WTC11 (cell line): ENCODE measurements around the gene LPP.

Experiments used
- CREB1 ChIP-seq: sonication (generic); formaldehyde crosslinking; IDR thresholded peaks from 2 replicates; pipeline ENCODE4 v1.8.0; 2023; ENCODE audit warnings: mild to moderate bottlenecking, missing genetic modification reagents
- ZBTB21 ChIP-seq: sonication (generic); formaldehyde crosslinking; IDR thresholded peaks from 2 replicates; pipeline ENCODE4 v1.8.1; 2023; ENCODE audit warnings: mild to moderate bottlenecking, missing genetic modification reagents, borderline replicate concordance
- ZNF396 ChIP-seq: fragments of 250-450 bp; sonication (Bioruptor Pico); IDR thresholded peaks from 2 replicates; pipeline ENCODE4 v1.8.0; 2021; ENCODE audit warnings: mild to moderate bottlenecking, moderate library complexity, borderline replicate concordance
- TF ChIP-seq, protein P1 (sequence below): fragments of 200-600 bp; IDR thresholded peaks from 2 replicates; pipeline ENCODE4 v1.8.0; 2022; ENCODE audit warnings: antibody characterized with exemption
- TF ChIP-seq, protein P2 (sequence below): sonication (generic); formaldehyde crosslinking; conservative IDR thresholded peaks from 2 replicates; pipeline ENCODE4 v1.8.1; 2023; ENCODE audit warnings: mild to moderate bottlenecking, low read depth, missing genetic modification reagents, moderate library complexity
- TF ChIP-seq, protein P3 (sequence below): sonication (generic); formaldehyde crosslinking; IDR thresholded peaks from 2 replicates; pipeline ENCODE4 v1.8.1; 2022; ENCODE audit warnings: mild to moderate bottlenecking, moderate library complexity, missing genetic modification reagents

DNA sequence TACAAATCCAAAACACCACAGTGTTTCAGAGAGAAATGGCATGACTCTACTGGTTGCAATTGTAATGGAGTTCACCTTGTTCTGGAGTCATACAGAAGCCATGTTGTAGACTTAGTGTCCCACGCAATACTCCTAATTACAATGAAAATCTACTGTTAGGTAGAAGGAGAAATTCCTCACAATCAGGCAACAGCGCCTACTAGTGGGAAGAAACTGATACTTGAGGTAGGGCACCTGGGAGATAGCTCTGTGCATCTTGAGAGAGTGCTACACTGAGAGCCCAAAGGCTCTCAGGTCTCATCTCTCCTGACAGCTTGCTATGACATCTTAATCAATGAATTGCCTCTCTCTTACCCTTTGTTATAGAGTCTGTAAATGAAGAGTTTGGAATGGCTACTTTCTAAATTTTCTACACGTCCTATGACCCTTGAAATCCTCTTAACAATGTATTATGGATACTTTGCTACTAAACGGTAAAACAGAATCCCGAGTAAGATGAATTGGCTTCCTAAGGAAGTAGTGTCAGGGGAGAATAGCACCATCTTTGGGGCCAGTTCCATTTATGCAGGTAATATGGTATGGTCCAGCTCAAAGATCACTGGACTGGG is 595.2 kb downstream of the LPP start:
- TF ChIP-seq, protein P1, sequence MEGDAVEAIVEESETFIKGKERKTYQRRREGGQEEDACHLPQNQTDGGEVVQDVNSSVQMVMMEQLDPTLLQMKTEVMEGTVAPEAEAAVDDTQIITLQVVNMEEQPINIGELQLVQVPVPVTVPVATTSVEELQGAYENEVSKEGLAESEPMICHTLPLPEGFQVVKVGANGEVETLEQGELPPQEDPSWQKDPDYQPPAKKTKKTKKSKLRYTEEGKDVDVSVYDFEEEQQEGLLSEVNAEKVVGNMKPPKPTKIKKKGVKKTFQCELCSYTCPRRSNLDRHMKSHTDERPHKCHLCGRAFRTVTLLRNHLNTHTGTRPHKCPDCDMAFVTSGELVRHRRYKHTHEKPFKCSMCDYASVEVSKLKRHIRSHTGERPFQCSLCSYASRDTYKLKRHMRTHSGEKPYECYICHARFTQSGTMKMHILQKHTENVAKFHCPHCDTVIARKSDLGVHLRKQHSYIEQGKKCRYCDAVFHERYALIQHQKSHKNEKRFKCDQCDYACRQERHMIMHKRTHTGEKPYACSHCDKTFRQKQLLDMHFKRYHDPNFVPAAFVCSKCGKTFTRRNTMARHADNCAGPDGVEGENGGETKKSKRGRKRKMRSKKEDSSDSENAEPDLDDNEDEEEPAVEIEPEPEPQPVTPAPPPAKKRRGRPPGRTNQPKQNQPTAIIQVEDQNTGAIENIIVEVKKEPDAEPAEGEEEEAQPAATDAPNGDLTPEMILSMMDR, result peak; percentile 76
- TF ChIP-seq CREB1 (CRISPR knock-in tag) (no peak), ZNF396 (CRISPR knock-in tag) (no peak), ZBTB21 (CRISPR knock-in tag) (no peak)
- TF ChIP-seq, protein P2, sequence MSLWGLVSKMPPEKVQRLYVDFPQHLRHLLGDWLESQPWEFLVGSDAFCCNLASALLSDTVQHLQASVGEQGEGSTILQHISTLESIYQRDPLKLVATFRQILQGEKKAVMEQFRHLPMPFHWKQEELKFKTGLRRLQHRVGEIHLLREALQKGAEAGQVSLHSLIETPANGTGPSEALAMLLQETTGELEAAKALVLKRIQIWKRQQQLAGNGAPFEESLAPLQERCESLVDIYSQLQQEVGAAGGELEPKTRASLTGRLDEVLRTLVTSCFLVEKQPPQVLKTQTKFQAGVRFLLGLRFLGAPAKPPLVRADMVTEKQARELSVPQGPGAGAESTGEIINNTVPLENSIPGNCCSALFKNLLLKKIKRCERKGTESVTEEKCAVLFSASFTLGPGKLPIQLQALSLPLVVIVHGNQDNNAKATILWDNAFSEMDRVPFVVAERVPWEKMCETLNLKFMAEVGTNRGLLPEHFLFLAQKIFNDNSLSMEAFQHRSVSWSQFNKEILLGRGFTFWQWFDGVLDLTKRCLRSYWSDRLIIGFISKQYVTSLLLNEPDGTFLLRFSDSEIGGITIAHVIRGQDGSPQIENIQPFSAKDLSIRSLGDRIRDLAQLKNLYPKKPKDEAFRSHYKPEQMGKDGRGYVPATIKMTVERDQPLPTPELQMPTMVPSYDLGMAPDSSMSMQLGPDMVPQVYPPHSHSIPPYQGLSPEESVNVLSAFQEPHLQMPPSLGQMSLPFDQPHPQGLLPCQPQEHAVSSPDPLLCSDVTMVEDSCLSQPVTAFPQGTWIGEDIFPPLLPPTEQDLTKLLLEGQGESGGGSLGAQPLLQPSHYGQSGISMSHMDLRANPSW (CRISPR knock-in tag), result no peak
- TF ChIP-seq, protein P3, sequence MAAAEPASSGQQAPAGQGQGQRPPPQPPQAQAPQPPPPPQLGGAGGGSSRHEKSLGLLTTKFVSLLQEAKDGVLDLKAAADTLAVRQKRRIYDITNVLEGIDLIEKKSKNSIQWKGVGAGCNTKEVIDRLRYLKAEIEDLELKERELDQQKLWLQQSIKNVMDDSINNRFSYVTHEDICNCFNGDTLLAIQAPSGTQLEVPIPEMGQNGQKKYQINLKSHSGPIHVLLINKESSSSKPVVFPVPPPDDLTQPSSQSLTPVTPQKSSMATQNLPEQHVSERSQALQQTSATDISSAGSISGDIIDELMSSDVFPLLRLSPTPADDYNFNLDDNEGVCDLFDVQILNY (CRISPR knock-in tag), result no peak
